ENCODE data around the gene FLNB.

- no peak for TF ChIP-seq CTCF (IDR thresholded peaks at IDR 0.05; ENCODE audit: insufficient read depth, low read depth, low read length)
- TF ChIP-seq EZH2 (IDR thresholded peaks at IDR 0.05; ENCODE audit: insufficient read depth, low read length), result no peak
These were observed 49.4 kb upstream of the FLNB start for GRCh38 chr3:57958642-57959422.
